ENCODE data around the gene DAPP1. TPM values are rescaled to one million over a fixed set of nuclear protein-coding genes. Genes with fewer than 3 reads are reported as not detected.
"Not testable (repeated sequence)": the region's sequence is repeated elsewhere in the genome, so short reads cannot be mapped to it uniquely, and the experiment has no call there.

Gene DAPP1
- total RNA-seq, 1 donor from 2014 or later: 0.41 TPM

DNA sequence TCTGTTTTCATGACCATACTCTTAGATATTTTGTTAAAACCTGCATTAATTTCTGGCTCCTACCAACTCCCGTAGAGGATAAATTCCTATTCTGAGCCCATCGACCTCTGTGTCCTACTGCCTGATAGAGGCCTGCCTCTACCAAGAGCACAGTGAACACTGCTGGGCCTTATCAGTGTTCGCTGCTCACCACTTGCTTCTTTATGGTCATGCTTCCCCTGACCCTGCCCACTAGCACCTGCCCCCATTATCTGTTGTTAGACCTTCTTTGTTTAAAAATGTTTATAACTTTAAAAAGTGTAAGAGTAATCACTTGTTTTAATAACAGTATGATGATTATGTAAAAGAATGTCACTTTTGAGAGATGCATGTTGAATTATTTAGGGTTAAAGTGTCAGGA is 6.1 kb downstream of the DAPP1 start:
- no peak for FAIRE-seq

GRCh38 chr4:99824070-99824599 is 7.5 kb downstream of the DAPP1 start:
- DNase-seq (ENCODE audit: low spot score in 2 of 2): no peak
- no peak for FAIRE-seq

More for the DNA sequence above, 6.1 kb downstream of the DAPP1 start:
- no peak for DNase-seq (ENCODE audit: low spot score in 2 of 2)

GRCh38 chr4:99825272-99825671 is 8.6 kb downstream of the DAPP1 start:
- no peak for DNase-seq (ENCODE audit: low spot score in 2 of 2)
- FAIRE-seq: no peak

GRCh38 chr4:99826016-99826415 is 9.4 kb downstream of the DAPP1 start:
- FAIRE-seq (no peak), DNase-seq (ENCODE audit: low spot score in 2 of 2) (no peak)

- FAIRE-seq (no peak), DNase-seq (ENCODE audit: low spot score in 2 of 2) (no peak)
These were observed 10.8 kb downstream of the DAPP1 start for GRCh38 chr4:99827454-99827853.

DNA sequence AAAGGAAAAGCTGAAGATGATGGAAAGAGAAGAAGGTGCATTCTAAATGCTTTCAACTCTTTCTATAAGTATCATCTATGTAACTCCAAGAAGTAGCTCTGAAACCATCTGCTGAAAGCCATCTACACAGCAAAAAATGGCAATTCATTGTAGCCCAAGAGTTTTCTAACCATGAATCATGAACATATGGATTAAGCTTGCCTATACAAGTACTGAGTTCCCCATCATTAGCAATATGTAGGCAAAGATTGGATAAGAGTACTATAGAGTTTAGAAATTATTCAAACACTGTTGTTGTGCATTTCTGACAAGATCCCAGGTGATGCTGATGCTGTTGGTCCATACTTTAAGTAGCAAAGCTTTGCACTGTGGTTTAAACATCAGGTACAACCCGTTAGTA is 11.2 kb downstream of the DAPP1 start:
- DNase-seq (ENCODE audit: low spot score in 2 of 2) (no peak), FAIRE-seq (no peak)

DNA sequence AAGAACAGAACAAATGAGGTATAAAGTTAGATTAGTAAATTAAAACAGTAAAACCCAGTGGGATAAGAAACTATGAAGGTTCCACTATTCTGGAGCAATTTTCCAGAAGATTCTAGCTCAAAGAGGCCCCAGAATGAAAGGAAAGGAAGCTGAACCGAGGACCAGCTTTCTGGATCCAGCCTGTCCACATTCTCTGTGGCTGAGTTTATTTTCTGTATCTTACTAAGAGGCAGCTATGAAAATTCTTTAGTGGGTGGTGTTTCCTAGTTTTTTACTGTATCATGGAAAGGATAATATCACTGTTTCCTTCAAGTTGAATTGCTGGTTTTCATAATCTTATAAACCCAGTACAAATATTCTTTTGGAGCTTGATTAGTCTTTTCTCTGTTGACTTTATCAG is 11.8 kb downstream of the DAPP1 start:
- no peak for FAIRE-seq
- DNase-seq (ENCODE audit: low spot score in 2 of 2): no peak

DNA sequence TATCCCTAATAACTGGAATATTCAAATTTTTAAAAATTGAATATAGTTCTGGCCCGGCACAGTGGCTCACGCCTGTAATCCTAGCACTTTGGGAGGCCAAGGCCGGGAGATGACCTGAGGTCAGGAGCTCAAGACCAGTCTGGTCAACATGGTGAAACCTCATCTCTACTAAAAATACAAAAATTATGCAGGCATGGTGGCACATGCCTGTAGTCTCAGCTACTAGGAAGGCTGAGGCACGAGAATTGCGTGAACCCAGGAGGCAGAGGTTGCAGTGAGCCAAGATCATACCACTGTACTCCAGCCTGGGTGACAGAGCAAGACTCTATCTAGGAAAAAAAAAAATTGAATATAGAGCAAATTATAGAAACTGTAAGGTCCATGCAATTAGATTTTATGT is 13.4 kb downstream of the DAPP1 start:
- not testable (repeated sequence) for DNase-seq (ENCODE audit: low spot score in 2 of 2); FAIRE-seq

DNA sequence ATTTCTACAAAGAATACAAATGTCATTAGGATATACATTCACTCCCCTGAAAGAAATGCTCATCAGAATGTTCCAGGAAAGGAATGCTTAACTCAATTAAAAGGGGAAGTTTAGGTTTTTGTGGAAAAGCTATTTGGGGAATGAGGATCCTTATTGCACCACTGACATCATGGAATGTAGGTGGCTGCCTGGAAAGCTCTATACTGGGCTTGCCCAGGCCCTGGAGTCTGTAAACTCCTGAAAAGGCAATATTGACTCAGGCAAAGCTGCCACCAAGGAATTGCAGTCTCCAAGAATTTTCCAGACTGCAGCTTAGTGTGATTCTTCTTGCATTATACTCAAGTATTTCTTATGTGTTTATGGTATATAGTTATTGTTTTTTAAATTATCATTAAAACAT is 15.7 kb downstream of the DAPP1 start:
- FAIRE-seq (no peak), DNase-seq (ENCODE audit: low spot score in 2 of 2) (no peak)

GRCh38 chr4:99832758-99833157 is 16.1 kb downstream of the DAPP1 start:
- FAIRE-seq (no peak), DNase-seq (ENCODE audit: low spot score in 2 of 2) (no peak)

DNA sequence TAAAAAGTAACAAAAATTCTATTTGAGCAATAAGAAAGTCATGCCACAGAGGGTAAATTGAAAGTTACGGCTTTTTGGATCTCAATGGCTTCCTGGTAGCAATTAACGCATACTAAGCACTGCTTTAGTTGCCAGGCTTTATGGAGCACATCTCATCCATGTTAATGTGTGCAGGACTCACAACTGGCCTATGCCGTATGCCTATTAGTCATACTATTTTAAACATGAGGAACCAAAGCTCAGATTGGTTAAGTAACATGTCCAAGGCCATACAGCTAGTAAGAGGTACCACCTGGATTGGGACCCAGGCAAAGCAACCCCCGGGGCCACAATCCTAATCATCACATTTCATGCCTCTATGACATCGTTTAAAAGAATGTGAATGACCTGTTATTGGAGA is 17.1 kb downstream of the DAPP1 start:
- no peak for DNase-seq (ENCODE audit: low spot score in 2 of 2)
- FAIRE-seq: no peak

- DNase-seq (ENCODE audit: low spot score in 2 of 2) (no peak), FAIRE-seq (no peak)
These were observed 17.9 kb downstream of the DAPP1 start for GRCh38 chr4:99834569-99834968.

DNA sequence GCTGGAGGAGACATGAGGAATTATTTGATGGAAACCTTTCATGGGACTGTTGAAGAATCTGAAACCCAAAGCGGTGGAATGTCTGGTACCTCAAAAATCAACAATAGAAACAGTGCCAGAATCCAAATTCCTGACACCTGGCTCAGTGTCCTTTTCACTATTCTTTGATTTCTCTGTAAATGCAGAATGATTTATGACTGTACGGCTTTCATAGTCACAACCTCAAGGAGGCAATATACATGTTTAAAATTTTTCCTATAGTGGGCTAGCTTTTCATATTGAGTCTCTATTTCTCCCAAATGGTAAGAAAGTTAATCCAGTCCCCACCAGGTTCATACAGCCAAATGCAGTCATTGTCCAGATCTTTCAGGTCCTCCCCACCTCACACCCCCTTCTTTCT is 19.3 kb downstream of the DAPP1 start:
- no peak for DNase-seq (ENCODE audit: low spot score in 2 of 2)

GRCh38 chr4:99838927-99839326 is 22.3 kb downstream of the DAPP1 start:
- FAIRE-seq: no peak
- DNase-seq (ENCODE audit: low spot score in 2 of 2): no peak

More for the DNA sequence above, 19.3 kb downstream of the DAPP1 start:
- no peak for FAIRE-seq

- FAIRE-seq (no peak), DNase-seq (ENCODE audit: low spot score in 2 of 2) (no peak)
These were observed 24.5 kb downstream of the DAPP1 start for GRCh38 chr4:99841129-99841528.

DNA sequence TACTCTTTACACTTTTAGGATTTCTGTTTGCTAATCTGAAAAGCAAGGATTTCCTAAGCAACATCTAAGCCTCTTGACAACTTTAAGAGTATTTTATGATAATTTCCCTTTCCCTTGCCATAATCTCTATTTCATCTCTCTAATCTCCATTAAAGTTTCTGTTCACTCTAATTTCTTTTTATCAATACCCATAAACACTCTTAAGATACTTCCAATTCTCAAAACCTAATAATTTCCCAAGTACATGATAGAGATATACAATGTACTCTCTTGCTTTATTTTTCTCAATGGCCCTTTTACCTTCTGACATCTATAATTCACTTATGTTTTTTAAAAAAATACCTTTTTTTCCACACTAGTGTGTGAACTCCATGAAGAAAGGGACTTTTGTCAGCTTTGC is 26.8 kb downstream of the DAPP1 start:
- DNase-seq (ENCODE audit: low spot score in 2 of 2): no peak
- FAIRE-seq: no peak

- FAIRE-seq (no peak), DNase-seq (ENCODE audit: low spot score in 2 of 2) (no peak)
These were observed 27.4 kb downstream of the DAPP1 start for GRCh38 chr4:99844048-99844447.

DNA sequence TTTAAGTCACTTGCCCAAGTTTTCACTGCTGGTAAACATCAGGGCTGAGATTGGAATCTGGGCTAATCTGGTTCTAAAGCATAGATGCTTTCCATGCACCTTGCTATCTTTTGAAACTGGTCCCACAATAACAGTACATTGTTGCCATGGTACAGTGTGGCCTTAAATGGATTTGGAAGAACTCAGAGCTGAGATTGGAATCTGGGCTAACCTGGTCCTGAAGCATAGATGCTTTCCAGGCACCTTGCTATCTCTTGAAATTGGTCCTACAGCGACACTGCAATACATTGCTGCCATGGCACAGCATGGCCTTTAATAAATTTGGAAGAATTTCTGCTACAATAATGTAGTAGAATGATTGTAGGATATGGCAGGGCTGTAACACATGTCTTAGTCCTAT is 28.6 kb downstream of the DAPP1 start:
- DNase-seq (ENCODE audit: low spot score in 2 of 2) (no peak), FAIRE-seq (no peak)

DNA sequence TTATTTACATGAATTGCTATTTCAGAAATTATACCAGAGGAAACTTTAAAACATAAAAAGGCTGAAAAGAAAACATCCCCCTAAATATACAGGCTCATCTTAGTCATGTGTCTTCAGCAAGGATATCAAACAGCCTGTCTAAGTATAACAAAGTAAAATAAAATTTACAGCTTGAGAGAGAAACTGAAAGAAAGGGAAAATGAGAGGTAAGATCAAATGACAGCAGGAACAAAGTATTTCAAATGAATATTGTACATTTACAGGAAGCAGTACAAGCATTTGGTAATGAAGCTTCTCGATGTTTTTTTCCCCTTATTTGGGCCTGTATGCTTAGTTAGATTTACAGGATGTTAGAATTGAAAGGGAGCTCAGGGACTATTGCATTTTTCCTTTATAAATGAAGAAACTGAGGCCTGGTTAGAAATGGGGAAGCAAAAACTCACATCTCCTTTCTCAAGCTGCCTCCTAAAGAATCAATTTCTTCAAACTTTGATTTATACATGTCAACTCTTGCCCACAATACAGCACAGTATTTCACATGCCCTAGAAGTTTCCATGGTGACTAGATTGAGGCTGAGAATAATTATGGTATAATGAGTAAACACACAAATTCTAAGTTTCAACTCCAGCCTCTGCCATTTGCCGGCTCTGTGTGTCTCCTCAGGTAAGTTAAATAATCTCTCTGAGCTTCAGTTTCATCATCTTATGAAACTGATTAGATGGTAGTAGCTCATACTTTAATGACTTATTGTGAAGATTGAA is 29.3 kb downstream of the DAPP1 start:
- FAIRE-seq (no peak), DNase-seq (ENCODE audit: low spot score in 2 of 2) (no peak)

DNA sequence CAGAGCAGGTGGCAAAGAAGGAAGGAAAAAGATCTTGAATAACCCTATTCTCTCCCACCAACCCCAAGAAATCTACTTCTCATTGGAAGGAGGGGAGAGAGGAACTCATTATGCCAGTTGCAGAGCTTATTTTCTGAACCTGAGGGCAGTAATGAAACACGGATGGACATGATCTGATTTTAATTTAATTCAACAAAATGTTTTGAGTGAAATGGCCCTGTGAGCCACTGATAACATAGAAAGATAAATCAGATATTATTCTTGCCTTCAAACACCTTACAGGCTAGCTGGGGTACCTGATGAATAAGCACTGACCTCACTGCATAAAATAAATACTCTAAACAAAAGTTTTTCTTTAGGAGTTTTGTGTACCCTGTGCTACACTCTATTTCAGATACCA is 30.3 kb downstream of the DAPP1 start:
- DNase-seq (ENCODE audit: low spot score in 2 of 2) (no peak), FAIRE-seq (no peak)

DNA sequence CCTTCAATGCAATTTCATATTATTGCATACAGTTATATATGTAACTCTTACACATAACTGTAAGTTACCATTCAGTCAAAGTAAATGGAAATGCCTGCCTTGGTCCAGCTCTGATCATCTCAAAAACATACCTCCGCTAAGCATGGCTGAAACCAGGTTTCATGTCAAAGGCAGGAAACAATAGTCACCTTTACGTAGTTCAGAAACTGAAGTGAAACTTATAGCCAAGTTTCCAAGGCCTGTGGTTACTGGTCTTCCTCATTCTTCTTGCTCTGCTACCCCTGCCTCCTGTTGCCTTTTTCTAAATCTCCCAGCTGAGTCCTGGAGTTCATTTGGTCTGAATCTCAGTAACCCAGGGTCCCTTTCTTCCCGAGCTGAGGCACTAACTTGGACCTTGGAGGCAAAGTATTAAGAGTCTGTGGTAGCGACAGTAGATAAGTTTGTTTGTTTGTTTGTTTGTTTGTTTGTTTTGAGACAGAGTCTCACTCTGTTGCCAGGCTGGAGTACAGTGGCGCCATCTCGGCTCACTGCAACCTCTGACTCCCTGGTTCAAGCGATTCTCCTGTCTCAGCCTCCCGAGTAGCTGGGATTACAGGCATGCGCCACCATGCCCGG is 30.8 kb downstream of the DAPP1 start:
- no peak for DNase-seq (ENCODE audit: low spot score in 2 of 2)
- FAIRE-seq: no peak

DNA sequence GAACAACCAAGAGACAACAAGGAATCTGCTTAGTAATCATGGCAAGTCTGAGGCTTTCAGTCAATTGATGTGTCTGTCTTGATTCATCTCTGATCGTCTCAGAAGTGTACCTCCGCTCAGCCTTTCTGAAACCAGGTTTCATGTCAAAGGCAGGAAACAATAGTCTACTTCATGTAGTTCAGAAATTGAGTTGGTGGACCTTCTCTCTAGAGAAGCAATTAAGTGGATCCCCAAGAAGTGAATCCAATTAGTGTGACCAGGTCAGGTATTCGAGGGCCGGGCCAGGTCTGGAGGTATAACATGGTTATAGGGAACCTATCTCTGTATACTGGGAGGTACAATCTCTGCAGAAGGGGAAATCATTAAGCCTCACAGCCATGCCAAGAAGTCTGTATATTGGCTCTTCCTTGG is 32.0 kb downstream of the DAPP1 start:
- no peak for DNase-seq (ENCODE audit: low spot score in 2 of 2)
- FAIRE-seq: no peak

All from frontal cortex (tissue), 4 donors.